ENCODE data around the gene HIBADH.

Gene HIBADH

GRCh38 chr7:27636326-27637006 lies 26.2 kb downstream of the HIBADH start:
- no peak for DNase-seq

DNA sequence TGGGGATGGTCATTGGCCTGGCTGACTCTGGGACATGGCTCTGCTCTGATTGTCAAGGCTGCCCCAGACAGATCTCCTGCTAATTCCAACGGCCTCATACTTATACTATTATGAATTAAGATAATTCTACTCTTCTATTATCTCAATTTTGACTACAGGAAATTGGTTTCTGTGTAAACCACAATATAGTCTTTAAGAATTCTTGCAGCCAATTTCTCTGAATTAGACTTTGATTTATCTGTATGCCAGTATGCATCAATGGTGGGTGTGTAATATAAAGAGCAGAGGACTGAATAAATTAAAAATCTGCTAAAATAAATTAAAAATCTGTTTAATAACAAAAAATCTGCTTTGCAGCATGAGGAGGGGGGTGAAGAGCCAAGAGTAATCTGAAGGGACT lies 27.0 kb downstream of the HIBADH start:
- DNase-seq = no peak

- peak in 1 of 56 donors; percentile 2 for DNase-seq
These were observed 27.8 kb downstream of the HIBADH start for GRCh38 chr7:27634671-27635493.

DNA sequence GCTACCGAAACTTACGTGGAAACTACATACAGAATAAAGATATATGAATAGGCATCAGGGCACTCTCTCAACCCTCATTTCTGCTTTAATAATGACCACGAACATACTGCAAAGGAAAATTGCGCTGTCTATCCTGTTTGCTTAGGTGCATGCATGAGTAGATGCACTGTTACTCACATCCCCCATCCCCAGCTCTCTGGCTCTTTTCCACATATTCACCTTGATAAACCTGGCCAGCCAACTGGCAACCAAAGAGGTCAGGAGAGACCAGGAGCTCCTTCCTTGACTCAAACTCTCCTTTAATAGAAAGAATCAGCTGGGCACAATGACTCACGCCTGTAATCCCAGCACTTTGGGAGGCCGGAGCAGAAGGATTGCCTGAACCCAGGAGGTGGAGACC lies 29.6 kb downstream of the HIBADH start:
- no peak for DNase-seq

- DNase-seq = no peak
These were observed 31.3 kb downstream of the HIBADH start for GRCh38 chr7:27631391-27631790.

DNA sequence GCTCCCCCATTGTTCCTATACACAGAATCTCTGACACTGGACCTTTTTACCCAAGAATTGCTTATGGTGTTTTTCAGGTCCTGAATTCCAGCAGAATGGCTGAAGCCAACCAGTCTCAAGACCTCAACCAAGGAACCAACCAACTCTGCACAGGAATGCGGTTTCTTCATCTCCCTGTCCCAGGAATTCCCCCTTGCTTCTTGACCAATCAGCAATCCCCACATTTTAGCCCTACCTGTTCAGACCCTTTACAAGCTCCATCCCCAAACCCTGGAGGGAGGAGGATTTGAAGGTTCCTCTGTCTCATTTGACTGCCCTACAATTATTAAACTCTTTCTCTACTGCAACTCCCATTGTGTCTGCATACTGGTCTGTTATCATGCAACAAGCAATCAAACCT lies 35.5 kb downstream of the HIBADH start:
- DNase-seq = no peak

- no peak for DNase-seq
These were observed 43.2 kb downstream of the HIBADH start for GRCh38 chr7:27619492-27619891.

DNA sequence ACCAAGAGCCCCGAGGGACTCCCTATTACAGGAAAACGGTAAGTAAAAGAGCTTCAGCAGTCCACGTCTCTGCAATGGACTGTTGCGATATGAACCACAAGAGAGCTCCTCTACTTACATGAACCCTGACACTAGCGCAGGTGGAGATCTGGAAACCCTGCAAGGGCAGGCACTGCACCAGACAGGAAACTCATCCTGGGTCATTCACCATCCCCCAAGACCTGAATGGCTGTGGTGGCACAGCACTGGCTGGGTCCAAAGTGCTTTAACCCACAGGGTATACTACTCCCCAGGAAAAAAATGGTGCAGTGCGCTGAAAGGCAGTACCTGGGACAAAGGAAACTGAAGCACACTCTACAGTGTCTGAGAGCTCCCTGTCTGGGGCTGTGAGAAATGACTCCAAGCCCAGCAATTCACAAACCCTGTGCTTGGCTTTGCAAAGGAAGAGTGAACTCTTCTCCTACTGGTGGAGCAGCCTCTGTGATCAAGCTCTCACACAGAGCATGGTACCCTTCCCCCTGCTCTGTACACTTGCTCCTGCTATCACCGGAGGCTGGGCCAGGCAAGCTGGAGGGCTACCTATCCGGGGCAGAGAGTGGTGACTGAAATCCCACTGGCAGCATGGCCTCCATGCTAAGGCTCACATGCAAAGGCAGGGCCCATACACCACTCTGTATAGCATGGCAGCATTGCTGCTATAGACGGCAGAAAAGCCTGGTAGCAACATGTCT lies 44.9 kb downstream of the HIBADH start:
- DNase-seq = no peak

- no peak for DNase-seq
These were observed 45.7 kb downstream of the HIBADH start for GRCh38 chr7:27616914-27617548.

DNA sequence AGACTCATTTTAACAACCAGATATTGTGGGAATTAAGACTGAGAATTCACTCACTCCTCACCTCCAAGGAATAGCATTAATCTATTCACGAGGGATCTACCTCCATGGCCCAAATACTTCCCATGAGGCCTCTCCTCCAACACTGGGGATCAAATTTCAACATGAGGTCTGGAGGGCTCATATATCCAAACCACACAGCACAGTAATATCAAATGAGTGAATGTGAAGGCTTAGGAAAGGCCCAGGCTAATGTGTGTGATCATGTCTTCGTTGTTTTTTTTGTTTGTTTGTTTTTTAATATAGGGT lies 46.5 kb downstream of the HIBADH start:
- DNase-seq = no peak

DNA sequence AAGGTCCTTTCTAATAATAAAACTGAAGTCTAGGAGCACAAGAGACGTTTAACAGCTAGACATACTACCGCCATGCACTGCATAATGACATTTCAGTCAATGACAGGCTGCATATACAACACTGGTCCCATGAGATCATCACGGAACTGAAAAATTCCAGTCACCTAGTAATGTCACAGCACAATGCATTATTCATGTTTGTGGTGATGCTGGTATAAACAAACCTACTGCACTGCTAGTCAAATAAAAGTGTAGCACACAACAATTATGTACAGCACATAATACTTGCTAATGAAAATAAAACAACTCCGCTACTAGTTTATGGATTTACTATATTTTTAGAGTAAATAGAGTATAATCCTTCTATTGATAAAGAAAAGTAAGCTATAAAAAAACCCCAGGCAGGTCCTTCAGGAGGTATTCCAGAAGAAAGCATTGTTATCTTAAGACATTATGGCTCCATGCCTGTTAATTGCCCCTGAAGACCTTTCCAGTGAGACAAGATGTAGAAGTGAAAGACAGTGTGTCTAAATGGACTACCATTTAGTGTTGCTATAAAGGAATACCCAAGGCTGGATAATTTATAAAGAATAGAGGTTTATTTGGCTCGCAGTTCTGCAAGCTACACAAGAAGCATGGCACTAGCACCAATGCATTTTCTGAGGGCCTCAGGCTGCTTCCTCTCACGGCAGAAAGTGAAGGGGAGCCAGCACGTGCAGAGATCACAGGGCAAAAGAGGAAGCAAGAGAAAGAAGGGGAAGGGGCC lies 47.1 kb downstream of the HIBADH start:
- no peak for DNase-seq

- DNase-seq = no peak
These were observed 48.6 kb downstream of the HIBADH start for GRCh38 chr7:27614095-27614494.

DNA sequence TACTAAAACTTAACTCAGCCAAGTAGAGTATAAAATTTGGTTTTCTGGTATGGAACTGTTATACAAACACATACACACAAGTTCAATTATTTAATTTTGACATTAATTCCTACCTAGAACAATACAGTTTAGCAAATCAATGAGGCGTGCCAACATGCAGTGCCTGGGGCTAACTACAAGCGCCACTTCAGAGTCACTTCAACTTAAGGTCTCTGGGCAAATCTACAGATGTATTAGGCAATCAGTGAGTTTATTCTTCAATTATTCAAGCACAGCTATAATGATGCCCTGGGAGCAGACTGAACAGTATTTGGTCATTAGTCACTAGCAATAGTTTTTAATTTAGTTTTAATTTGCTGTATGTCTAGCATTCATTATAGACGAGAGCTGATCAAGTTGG lies 51.6 kb downstream of the HIBADH start:
- no peak for DNase-seq

GRCh38 chr7:27608776-27609495 lies 53.7 kb downstream of the HIBADH start:
- no peak for DNase-seq

- DNase-seq = no peak
These were observed 55.5 kb downstream of the HIBADH start for GRCh38 chr7:27607210-27607606.

DNA sequence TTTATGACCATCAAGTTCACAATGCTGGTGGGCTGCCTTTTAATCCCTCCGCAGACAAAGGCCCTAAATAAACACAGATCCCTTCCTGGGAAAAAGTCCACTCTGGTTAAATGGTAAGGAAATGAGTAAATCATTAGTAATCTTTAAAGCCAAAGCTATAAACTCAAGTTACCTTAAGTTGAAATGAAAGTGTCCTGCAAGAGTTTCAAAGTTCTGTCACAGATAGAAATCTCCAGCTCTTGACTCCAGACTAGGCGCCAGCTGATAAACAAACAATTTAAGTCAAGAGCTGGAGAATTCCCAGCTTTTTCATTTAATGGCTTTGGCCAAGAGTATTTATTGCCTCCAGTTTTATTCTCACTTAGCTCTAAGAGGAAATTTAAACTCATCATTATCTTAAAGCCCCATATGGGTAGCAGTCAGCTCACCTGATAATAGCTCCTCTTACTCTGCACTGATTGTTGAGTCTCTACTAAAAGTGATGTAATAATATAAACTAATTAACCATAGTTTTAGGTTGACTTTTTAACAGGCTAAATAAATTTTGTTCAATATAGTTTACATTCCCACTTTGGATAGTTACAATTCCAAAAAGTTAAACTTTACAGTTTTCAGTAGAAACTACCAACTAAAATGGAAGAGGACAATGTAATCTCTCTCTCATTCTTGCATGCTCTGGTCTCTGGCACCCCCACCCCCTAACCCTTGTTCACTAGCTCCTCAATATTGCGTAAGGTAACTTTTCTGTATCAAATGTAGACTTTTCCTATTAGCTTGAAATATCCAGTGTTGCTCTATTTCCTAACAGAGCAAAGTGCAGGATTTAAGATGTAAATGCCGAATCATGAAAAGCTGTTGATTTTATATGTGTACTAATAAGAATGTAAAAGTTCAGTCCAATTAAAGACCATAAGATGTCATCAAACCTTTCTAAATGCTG lies 56.1 kb downstream of the HIBADH start:
- no peak for DNase-seq

DNA sequence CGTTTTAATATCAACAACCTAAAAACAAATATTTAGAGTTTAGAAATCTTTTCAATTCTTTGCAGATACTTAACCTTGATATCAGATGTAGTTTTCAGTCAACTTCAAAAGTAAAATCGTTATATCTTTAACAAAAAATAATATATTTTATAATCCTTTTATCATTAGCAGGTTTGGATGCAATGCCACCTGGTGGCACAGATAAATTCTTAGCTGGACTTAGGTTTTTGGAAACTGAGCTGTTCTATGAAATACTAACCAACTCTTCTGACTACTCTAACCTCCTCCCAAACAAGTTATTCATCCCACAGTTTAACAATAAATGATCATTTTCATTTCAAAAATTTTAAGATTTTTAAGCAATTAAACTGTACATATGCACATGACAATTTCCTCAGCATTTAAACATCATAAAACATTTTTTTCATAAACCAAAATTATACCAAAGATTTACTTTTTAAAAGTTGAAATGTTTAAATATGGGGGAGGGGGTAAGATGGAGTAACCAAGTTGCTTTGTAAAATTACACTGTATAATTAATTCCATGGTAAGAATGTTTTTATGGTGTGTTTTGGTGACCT lies 56.9 kb downstream of the HIBADH start:
- no peak for DNase-seq

DNA sequence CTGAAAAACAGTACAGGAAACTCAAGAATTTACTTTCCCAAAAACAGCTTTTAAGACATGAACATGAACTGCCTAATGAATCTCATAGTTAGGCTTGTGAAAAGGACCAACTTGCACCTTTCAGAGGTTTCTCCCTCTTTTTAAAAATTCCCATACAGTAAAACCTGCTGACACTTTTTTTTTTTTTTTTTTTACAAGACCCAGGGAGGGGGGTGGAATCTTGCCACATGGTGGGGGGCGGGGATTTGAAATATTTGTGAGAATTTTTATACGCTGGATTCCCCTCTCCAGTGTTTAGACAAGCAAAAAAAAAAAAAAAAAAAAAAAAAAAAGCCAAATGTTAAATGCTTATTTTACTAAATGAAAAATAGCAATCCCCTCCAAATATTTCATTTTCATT lies 57.4 kb downstream of the HIBADH start:
- no peak for DNase-seq

DNA sequence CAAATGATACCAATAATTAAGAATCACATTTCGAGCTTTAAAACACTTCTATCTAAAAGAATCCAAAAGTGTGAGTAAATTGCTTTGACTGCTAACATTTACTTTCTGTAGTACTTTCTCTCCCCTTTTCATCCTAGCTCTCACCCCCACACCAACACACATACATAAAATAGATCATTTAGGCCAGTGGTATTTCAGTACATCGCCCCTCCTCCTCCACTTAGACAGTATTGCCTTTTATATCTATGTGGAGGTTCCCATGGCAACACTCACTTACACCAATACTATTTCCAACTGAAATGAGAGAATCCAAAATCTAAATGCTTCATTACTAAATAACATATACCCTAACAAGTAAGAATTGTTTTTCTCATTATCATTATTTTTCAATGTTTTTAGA lies 58.9 kb downstream of the HIBADH start:
- no peak for DNase-seq

All from amygdala (tissue), 56 donors.